Measurements from ENCODE around the gene PHYKPL.

The PHYKPL gene

DNA sequence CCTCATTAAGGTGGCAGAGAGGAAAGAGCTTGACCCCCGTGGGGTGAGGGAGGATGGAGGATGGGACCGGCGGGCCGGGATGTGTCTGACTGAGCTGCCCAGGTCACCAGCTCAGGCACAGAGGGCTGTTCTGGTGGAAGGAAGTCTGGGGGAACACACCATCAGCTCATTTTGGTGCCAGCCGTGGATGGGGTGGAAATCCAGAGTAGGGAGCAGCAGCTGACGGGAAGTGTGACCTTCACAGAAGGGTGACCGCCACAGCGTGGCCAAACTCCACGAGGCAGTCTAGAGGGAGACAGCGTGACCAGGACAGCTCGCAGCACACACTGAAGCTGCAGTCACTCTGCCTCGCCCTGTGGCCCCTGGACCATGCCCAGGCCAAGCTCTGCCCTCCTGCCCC, 45.3 kb upstream of the PHYKPL start:
- peaks cover 38 to 85% (median 70%) of the 10 kb centered on the region in 10 experiments for H3K4me1 ChIP-seq
- H3K36me3 ChIP-seq: no peaks in the 10 kb centered on the region
- H3K9me3 ChIP-seq (replicated peaks in 1 of 11): peaks cover 0 to 13% (median 8%) of the 10 kb centered on the region in 11 experiments; a peak in 12 of 22 replicates
- H4K20me1 ChIP-seq: 0 out of 22 replicates have a peak, but pooled peaks cover 0 to 9% (median 0%) of the 10 kb centered on the region in 11 experiments
- peak overlapping the region in 8 of 11 experiments; percentile 1 to 26 (median 22); a peak in 7 of 22 replicates for H3K4me2 ChIP-seq
- H3K27ac ChIP-seq: no peak overlapping the region
- H3K27me3 ChIP-seq: peaks cover 0 to 29% (median 0%) of the 10 kb centered on the region in 11 experiments; a peak in 7 of 22 replicates
- H3K4me3 ChIP-seq: no peak overlapping the region
- no peak for TF ChIP-seq Cebpa-rat (IDR thresholded peaks at IDR 0.05)
- H3K9ac ChIP-seq: peak overlapping the region in 1 of 11 experiments; percentile 29; a peak in 1 of 22 replicates

DNA sequence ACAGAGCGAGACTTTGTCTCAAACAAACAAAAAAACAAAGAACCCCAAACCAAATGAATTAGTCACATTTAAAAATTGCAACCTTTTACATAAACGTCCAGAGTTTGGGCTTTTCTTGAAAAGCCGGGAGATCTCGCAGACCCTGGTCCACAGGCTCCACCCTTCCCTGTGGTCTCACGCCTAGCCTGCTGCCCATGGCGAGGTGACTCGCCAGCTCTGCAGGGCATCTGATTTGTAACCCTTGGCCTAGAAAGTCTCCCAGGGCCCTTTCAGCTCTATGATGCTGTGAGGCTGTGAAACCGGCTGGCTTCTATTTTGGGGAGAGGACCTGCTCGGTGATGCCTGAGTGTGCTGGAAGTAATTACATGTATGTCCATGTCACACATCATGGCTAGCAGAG, 44.7 kb upstream of the PHYKPL start:
- H3K4me2 ChIP-seq: peak overlapping the region in 8 of 11 experiments; percentile 1 to 26 (median 22); a peak in 6 of 22 replicates

DNA sequence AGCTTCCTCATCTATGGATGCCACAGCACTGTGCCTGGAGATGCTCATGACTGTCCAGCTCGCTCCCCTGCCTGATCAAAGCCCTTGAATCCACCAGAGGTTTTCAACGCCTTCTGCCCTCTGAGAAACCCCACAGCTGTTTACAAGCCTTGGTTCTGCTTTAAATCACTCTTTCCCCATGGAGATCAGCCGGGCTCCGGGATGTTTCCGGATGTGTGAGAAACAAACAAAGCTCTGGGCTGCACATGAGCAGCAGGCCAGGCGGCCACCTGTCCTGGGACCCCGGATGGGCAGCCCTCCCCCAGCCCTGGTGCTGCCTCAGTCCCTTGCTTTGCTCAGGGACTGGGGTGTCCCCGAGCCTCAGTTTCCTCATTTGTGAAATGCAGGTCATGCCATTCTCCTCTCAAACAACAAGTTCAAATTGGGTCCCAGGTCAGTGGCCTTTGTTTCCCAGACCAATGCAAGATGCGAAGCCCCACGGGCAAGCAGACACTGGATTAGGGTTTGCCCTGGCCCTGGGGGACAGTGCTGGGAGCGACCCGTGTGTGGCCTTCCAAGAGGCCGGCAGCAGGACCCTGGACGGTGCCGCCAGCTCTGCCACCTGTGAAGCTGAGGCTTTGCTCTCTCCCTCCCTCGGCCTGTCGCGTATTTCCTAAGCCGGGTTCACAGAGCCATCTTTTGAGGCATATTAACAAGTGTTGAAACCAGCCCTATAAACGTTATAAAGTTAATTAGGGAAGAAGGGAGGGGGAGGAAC, 42.4 kb upstream of the PHYKPL start:
- Histone ChIP-seq H3K9me3 (replicated peaks in 1 of 11) (peaks cover 0 to 13% (median 8%) of the 10 kb centered on the region in 11 experiments; a peak in 12 of 22 replicates), H3K4me2 (peak overlapping the region; percentile 49 to 81 (median 73)), H3K36me3 (no peaks in the 10 kb centered on the region), H4K20me1 (no peaks in the 10 kb centered on the region), H3K9ac (peak overlapping the region in 3 of 11 experiments; percentile 2 to 27 (median 16); a peak in 3 of 22 replicates), H3K4me1 (peaks cover 18 to 56% (median 41%) of the 10 kb centered on the region in 10 experiments), H3K27ac (peak overlapping the region in 4 of 11 experiments; percentile 4 to 14 (median 6); a peak in 1 of 22 replicates), H3K4me3 (peak overlapping the region in 1 of 10 experiments; percentile 16; a peak in 1 of 20 replicates), H3K27me3 (no peaks in the 10 kb centered on the region)
- no peak for TF ChIP-seq Cebpa-rat (IDR thresholded peaks at IDR 0.05)

More for the DNA sequence above, 44.7 kb upstream of the PHYKPL start:
- H3K27me3 ChIP-seq: peaks cover 0 to 24% (median 0%) of the 10 kb centered on the region in 11 experiments; a peak in 7 of 22 replicates
- no peaks in the 10 kb centered on the region for H3K36me3 ChIP-seq
- peak overlapping the region in 1 of 11 experiments; percentile 47; a peak in 1 of 22 replicates for H3K9ac ChIP-seq
- H3K27ac ChIP-seq: no peak overlapping the region
- TF ChIP-seq Cebpa-rat (IDR thresholded peaks at IDR 0.05): no peak
- H3K4me1 ChIP-seq: peaks cover 38 to 80% (median 64%) of the 10 kb centered on the region in 10 experiments
- no peak overlapping the region for H3K4me3 ChIP-seq
- peaks cover 0 to 13% (median 8%) of the 10 kb centered on the region in 11 experiments; a peak in 12 of 22 replicates for H3K9me3 ChIP-seq (replicated peaks in 1 of 11)
- 0 out of 22 replicates have a peak, but pooled peaks cover 0 to 9% (median 0%) of the 10 kb centered on the region in 11 experiments for H4K20me1 ChIP-seq

DNA sequence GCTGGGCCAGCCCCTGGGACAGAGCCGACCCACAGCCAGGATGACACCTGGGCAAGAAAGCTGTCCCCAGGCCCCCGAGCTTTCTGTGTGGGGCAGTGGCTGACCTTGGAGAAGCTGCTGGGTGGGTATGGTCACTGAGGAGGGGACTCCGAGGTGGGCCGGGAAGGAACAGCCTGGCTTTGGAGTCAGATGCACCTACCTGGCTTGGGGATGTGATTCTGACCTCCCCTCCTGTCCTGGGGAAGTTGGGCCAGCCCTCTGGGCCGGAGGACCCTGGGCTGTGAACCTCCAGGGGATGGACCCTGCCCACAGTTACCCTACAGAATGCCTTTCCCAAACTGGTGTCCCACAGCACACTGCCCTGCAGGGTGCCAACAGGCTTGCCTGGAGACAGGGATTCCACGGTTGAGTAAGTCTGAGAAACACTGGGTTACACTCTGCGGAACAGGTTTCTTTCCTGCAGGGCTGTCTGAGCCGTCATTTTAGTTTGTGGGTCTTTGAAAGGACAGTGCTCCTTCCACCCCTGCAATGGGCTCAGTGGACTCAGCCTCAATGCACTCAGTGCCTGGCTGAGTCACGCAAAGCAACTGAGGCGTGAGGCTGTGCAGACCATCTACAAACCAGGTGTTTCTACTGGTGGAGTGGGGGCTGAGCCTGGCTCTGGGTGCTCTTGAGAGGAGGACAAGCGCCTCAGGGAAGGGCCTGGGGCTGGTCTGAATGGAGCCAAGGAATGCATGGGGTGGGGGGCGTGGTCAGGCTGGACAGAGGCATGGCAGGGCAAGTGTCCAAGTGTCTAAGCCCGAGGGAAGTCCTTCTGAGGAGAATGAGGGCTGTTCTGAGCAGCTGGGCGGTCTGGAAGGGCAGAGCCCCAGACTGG, 41.3 kb upstream of the PHYKPL start:
- TF ChIP-seq Cebpa-rat (IDR thresholded peaks at IDR 0.05): no peak

DNA sequence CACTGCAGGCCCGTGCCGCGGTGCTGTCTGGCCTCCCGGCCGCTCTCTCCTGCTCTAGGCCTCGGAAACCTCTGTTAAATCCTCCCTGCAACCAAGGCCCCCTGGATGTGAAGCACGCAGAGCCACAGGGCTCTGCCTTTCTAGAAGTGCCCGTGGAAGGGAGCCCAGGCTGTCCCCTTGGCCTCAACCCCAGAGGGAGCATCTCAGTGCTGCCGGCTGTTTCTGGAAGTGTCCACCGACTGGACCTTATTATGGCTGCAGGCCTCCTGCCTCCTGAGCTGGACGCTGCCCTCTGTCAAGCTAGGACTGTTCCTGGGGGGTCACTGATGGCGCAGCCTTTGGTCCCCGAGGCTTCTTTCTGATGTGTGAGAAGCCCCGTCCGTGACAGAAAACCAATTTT, 40.4 kb upstream of the PHYKPL start:
- H3K9ac ChIP-seq: no peak overlapping the region
- H3K4me3 ChIP-seq: no peak overlapping the region
- no peaks in the 10 kb centered on the region for H3K27me3 ChIP-seq
- H3K4me2 ChIP-seq: no peak overlapping the region
- H3K9me3 ChIP-seq (replicated peaks in 1 of 11): peaks cover 0 to 13% (median 8%) of the 10 kb centered on the region in 11 experiments; a peak in 12 of 22 replicates
- peaks cover 14 to 38% (median 31%) of the 10 kb centered on the region in 10 experiments for H3K4me1 ChIP-seq
- no peaks in the 10 kb centered on the region for H3K36me3 ChIP-seq
- no peaks in the 10 kb centered on the region for H4K20me1 ChIP-seq
- TF ChIP-seq Cebpa-rat (IDR thresholded peaks at IDR 0.05): no peak
- H3K27ac ChIP-seq: no peak overlapping the region

More for the DNA sequence above, 41.3 kb upstream of the PHYKPL start:
- no peaks in the 10 kb centered on the region for H3K27me3 ChIP-seq
- peaks cover 14 to 45% (median 36%) of the 10 kb centered on the region in 10 experiments for H3K4me1 ChIP-seq
- H3K4me3 ChIP-seq: no peak overlapping the region
- H3K27ac ChIP-seq: 0 out of 22 replicates have a peak overlapping the region, but pooled peaks of 1 of the 11 experiments have one; percentile 7
- no peaks in the 10 kb centered on the region for H4K20me1 ChIP-seq
- H3K36me3 ChIP-seq: no peaks in the 10 kb centered on the region
- peak overlapping the region in 9 of 11 experiments; percentile 43 to 81 (median 73); a peak in 18 of 22 replicates for H3K4me2 ChIP-seq
- H3K9me3 ChIP-seq (replicated peaks in 1 of 11): peaks cover 0 to 13% (median 8%) of the 10 kb centered on the region in 11 experiments; a peak in 12 of 22 replicates
- H3K9ac ChIP-seq: peak overlapping the region in 1 of 11 experiments; percentile 2; a peak in 1 of 22 replicates

DNA sequence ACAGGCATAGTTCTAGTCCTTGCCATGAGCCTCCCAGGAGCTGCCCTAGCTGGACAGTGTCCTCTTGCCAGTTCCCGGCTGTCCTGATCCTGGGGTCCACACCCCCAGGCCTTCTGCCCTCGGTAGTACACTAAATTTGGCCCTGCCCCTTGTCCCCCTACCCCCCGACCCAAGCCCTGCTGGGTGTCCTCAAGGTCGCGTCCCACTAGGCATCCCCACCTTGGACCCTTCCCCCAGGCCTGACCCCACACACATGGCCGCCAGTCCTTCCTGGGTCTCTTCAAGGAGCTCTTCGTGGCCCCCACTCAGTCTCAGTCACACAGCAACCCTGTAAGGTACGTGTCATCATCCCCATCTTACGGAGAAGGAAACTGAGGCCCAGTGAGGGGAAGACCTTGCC, 40.0 kb upstream of the PHYKPL start:
- Histone ChIP-seq H3K4me2 (no peak overlapping the region), H3K9me3 (replicated peaks in 1 of 11) (peaks cover 0 to 13% (median 8%) of the 10 kb centered on the region in 11 experiments; a peak in 12 of 22 replicates), H3K4me3 (no peak overlapping the region), H3K27ac (no peak overlapping the region), H3K9ac (no peak overlapping the region), H3K36me3 (no peaks in the 10 kb centered on the region), H4K20me1 (no peaks in the 10 kb centered on the region), H3K27me3 (no peaks in the 10 kb centered on the region), H3K4me1 (peaks cover 14 to 34% (median 28%) of the 10 kb centered on the region in 10 experiments)
- no peak for TF ChIP-seq Cebpa-rat (IDR thresholded peaks at IDR 0.05)

DNA sequence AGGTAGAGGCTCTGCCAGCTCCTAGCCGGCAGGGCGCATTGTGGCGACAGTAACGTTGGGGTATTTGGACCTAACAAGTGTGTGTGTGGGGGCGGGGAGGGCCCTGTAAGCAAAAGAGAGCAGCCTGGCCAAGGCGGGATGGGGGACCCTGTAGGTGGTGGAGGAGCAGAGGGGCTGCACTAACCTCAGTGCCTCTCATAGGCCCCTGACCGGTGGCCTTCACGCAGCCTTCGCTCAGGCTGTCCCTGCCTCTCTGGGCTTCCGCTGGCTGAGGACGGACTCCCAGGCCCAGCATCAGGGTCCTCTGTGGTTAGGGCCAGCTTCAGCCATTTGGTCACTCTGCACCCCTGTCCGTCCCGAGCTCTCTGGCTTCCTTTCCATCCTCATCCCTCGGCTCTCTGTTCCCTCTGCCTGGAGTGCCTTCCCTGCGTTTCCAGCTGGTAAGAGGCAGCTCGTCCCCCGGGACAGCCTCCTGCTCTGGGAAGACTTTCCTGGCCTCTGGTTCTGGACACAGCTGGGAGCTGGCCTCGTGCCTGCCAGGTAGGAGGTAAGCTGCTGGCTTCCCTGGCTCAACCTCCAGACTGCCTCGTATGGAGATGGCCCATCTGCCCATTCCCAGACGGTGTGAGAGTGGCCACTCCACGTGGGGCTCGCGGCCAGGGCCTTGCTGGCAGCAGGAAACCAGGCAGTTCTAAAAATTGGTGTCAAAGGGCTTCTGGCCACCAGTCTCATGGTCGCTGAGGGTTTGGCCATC, 39.3 kb upstream of the PHYKPL start:
- no peak for TF ChIP-seq Cebpa-rat (IDR thresholded peaks at IDR 0.05)
- Histone ChIP-seq H3K4me2 (no peak overlapping the region), H3K4me1 (peaks cover 14 to 31% (median 26%) of the 10 kb centered on the region in 10 experiments), H3K9me3 (replicated peaks in 1 of 11) (peaks cover 0 to 13% (median 8%) of the 10 kb centered on the region in 11 experiments; a peak in 12 of 22 replicates), H4K20me1 (no peaks in the 10 kb centered on the region), H3K4me3 (no peak overlapping the region), H3K36me3 (no peaks in the 10 kb centered on the region), H3K27me3 (no peaks in the 10 kb centered on the region), H3K9ac (no peak overlapping the region), H3K27ac (no peak overlapping the region)

DNA sequence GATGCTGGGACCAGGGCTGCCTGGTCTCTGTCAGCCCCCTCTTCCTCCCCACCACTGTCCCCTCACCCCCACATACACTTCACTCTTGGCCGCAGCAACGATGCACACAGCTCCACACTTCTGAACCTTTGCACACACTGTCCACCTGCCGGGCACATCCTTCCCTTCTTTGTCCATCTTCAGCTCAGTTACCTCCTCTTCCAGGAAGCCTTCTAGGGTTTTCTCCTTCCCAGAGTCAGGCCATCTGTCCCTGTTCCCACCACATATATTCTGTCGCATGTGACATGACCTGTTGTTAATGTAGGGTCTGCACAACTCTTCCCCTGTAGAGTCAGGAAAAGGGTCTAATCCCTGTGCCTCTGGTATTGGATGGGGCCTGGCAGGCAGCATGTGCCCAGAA, 38.6 kb upstream of the PHYKPL start:
- Histone ChIP-seq H3K27ac (no peak overlapping the region), H4K20me1 (no peaks in the 10 kb centered on the region), H3K4me3 (no peak overlapping the region), H3K36me3 (no peaks in the 10 kb centered on the region), H3K27me3 (no peaks in the 10 kb centered on the region), H3K4me1 (peaks cover 14 to 28% (median 26%) of the 10 kb centered on the region in 10 experiments), H3K9ac (no peak overlapping the region), H3K4me2 (no peak overlapping the region), H3K9me3 (replicated peaks in 1 of 11) (peaks cover 0 to 9% (median 7%) of the 10 kb centered on the region in 11 experiments; a peak in 12 of 22 replicates)
- no peak for TF ChIP-seq Cebpa-rat (IDR thresholded peaks at IDR 0.05)

All from BLaER1 treated with 17β-estradiol and CSF1 and Interleukin-3, amounts not matched to agents 10 nM and 100 nM (cell line).